ENCODE measurements around the gene IGSF5.

DNA sequence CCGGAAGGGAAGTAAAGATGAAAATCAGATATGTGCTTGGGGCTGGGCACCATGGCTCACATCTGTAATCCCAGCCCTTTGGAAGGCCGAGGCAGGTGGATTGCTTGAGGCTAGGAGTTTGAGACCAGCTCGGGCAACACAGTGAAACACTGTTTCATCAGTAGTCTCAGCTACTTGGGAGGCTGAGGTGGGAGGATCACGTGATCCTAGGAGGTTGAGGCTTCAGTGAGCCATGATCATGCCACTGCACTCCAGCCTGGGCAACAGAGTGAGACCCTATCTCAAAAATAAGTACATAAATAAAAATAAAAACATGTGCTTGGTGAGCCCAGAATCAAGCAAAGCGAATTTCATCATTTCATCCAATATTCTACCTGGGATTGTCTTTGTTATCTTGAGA, 98.9 kb downstream of the IGSF5 start:
- no peak for TF ChIP-seq CTCF (IDR thresholded peaks at IDR 0.05)
- no peak for TF ChIP-seq POLR2A (IDR thresholded peaks at IDR 0.05)
